GM12892 (cell line): ENCODE data around the gene CPA2.
"Not testable (repeated sequence)": the region's sequence is repeated elsewhere in the genome, so short reads cannot be mapped to it uniquely, and the experiment has no call there.

Experiments used
- DNase-seq: peaks from one replicate; pipeline ENCODE4 v3.0.0; 2011; ENCODE audit not compliant: insufficient read length
- FAIRE-seq: peaks from 2 replicates; lab custom pipeline; 2011; peaks lifted over from hg19 to GRCh38; lab: Jason Lieb, UNC
- POLR2A ChIP-seq: IDR thresholded peaks from 2 replicates; pipeline ENCODE4 v1.6.1; 2011; ENCODE audit warnings: low read depth, low read length, control low read depth
- POLR2AphosphoS5 ChIP-seq: IDR thresholded peaks from 2 replicates; pipeline ENCODE4 v1.6.1; 2011; ENCODE audit warnings: low read depth, low read length, control low read depth
- TAF1 ChIP-seq: IDR thresholded peaks from 2 replicates; pipeline ENCODE4 v1.6.1; 2011; ENCODE audit warnings: low read depth, mild to moderate bottlenecking, control low read depth, low read length, borderline replicate concordance

CPA2 gene

DNA sequence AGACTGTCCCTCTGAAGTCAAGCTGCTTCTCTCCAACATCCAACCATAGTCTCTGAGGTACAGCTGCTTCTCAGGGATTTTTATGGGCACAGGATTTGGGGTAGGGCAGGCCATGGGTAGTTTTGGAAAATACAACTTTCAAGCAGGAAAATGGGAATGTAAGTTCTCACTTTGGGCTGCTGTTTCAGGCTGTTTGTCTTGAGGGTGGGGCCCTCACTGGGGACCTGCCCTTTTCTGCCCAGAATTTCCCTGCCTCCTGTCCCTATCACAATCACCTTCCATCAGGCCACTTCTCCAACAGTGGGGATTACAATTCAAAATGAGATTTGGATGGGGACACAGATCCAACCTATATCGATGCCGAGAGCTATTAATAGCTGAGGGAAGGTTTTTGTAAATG is 34.5 kb upstream of the CPA2 start:
- no peak for TF ChIP-seq POLR2A
- TF ChIP-seq TAF1: no peak
- no peak for TF ChIP-seq POLR2AphosphoS5
- FAIRE-seq: no peak
- DNase-seq: no peak

DNA sequence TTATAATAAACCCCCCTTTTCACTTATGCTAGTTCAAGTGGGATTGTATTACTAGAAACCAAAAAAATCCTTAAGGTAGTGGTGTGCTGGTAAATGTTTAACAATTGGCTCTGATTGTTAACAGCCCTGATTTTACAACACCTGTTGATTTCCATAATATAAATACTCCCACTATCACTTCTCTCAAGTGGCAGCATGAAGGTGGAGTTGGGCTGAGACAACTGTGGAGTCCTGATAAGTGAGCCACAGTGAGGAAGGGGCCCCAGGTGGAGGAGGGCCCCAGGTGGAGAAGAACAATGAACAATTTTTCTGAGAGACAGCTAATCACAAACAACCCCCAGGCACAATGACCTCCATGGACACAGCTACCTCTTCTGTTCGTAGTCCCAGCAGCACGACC is 32.6 kb upstream of the CPA2 start:
- FAIRE-seq: no peak

DNA sequence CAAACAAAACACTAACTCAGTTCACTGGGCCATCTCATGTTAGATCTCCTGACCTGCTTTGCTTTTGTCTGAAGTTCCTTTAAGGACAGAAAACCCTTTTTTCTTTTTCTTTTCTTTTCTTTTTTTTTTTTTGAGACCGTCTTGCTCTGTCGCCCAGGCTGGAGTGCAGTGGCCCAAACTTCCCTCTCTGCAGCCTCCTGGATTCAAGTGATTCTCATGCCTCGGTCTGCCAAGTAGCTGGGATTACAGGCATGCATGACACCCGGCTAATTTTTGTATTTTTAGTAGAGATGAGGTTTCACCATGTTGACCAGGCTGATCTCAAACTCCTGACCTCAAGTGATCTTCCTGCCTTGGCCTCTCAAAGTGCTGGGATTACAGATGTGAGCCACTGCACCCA is 30.3 kb upstream of the CPA2 start:
- FAIRE-seq, DNase-seq: not testable (repeated sequence)

More for the DNA sequence above, 32.6 kb upstream of the CPA2 start:
- no peak for TF ChIP-seq TAF1
- no peak for TF ChIP-seq POLR2AphosphoS5
- TF ChIP-seq POLR2A: no peak
- no peak for DNase-seq

DNA sequence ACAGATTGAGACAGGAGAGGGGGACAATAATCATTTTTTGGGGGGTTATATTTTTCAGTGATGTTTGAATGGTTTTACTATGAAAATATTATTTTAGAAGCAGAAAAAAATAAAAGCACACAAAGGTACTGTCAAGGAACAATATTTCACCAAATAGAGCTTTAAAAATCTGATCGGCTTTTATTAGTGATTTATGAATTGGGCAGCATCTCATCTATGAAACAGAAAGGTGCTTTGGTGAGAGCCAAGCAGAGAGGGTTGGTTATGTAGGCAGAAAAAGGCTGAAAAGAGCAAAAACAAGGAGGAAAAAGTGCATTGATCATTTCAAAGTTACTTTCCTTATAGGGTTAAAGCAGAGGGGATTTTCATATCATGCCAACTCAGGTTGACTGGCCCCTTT is 26.4 kb upstream of the CPA2 start:
- no peak for TF ChIP-seq POLR2AphosphoS5
- no peak for TF ChIP-seq POLR2A
- TF ChIP-seq TAF1: no peak
- FAIRE-seq (no peak), DNase-seq (no peak)

DNA sequence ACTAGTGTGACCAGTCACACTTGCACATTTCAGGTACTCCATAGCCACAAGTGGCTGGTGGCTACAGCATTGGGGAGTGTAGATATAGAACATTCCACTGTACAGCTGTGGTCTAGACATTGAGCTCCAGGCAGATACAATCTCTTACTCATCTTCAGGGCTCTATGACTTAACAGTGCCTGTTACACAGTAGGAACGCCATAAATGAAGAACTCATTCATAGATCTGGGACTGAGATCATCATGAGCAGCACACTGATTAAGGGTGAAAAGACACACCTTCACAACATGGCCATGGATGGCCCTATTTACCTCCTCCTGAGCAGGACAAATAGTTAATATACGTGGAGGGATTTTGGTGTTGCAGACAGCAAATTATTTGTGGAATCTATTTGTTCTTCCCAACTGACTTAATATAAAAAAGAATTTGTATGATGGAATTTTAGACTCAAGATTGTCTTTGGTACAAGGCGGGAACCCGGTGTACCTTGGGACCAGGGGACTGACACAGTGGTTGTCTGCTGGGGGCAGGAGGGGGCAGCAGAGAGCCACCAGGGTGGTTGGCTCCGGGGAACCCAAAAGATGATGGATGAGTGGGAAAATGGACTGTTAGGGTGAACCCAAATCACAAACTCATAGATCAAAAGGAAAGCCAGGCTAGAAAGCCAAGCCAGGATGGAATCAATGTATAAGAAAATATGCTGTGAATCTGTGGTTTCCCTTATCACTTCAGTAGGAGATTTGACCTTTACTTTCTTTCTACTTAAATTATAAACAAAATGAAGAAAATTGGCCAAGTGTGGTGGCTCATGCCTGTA is 24.3 kb upstream of the CPA2 start:
- DNase-seq (peak; percentile 29), FAIRE-seq (peak; percentile 92)
- TF ChIP-seq TAF1 (no peak), POLR2AphosphoS5 (no peak), POLR2A (no peak)

DNA sequence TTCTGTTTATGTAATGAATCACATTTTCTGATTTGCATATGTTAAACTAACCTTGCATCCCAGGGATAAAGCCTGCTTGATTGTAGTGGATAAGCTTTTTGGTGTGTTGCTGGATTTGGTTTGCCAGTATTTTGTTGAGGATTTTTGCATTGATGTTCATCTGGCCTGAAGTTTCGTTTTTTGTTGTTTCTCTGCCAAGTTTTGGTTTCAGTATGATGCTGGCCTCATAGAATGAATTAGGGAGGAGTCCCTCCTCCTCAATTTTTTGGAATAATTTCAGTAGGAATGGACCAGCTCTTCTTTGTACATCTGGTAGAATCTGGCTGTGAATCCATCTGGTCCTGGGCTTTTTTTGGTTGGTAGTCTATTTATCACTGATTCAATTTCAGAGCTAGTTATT is 23.2 kb upstream of the CPA2 start:
- not testable (repeated sequence) for DNase-seq
- peak; percentile 50 for FAIRE-seq

DNA sequence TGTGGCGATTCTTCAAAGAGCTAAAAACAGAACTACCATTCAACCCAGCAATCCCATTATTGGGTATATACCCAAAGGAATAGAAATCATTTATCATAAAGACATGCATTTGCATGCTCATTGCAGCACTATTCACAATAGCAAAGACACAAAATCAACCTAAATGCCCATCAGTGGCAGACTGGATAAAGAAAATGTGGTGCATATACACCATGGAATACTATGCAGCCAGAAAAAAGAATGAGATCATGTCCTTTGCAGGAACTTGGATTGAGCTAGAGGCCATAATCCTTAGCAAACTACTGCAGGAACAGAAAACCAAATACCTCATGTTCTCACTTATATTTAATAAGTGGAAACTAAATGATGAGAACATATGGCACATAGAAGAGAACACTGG is 20.2 kb upstream of the CPA2 start:
- DNase-seq: not testable (repeated sequence)

DNA sequence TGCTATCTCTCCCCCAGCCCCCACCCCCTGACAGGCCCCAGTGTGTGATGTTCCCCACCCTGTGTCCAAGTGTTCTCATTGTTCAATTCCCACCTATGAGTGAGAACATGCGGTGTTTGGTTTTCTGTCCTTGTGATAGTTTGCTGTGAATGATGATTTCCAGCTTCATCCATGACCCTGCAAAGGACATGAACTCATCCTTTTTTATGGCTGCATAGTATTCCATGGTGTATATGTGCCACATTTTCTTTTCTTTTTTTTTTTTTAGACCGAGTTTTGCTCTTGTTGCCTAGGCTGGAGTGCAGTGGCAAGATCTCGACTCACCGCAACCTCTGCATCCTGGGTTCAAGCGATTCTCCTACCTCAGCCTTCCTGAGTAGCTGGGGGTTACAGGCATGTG is 17.8 kb upstream of the CPA2 start:
- not testable (repeated sequence) for DNase-seq, FAIRE-seq

More for the DNA sequence above, 20.2 kb upstream of the CPA2 start:
- FAIRE-seq: not testable (repeated sequence)

DNA sequence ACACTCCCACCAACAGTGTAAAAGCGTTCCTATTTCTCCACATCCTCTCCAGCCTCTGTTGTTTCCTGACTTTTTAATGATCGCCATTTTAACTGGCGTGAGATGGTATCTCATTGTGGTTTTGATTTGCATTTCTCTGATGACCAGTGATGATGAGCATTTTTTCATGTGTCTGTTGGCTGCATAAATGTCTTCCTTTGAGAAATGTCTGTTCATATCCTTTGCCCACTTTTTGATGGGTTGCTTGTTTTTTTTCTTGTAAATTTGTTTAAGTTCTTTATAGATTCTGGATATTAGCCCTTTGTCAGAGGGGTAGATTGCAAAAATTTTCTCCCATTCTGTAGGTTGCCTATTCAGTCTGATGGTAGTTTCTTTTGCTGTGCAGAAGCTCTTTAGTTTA is 17.0 kb upstream of the CPA2 start:
- DNase-seq, FAIRE-seq: not testable (repeated sequence)

DNA sequence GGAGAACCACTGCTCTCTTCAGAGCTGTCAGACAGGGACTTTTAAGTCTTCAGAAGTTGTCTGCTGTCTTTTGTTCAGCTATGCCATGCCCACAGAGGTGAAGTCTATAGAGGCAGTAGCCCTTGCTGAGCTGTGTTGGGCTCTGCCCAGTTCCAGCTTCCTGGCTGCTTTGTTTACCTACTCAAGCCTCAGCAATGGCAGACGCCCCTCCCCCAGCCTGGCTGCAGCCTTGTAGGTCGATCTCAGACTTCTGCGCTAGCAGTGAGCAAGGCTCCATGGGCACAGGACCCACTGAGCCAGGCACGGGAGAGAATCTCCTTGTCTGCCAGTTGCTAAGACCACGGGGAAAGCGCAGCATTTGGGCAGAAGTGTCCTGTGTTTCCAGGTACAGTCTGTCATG is 12.1 kb upstream of the CPA2 start:
- DNase-seq (no peak), FAIRE-seq (no peak)
- TF ChIP-seq POLR2A: no peak

DNA sequence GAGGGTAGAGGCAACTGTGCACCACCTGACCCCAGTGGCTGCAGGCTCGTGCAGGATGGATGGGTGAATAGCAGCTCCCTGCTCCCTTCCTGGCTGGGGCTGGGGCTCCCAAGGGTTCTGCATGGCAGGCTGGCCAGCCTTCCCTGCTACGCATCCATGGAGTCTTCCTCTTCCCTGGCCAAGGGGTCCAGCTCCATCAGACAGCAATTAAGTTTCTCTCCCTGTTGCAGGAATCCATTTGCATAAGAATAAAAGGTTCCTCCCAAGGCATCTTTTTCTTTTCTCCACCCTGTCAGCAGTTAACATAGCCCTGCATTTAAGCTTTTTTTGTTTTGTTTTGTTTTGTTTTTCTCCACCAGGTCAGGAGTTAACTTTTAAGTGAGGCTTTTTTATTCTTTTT is 10.0 kb upstream of the CPA2 start:
- TF ChIP-seq TAF1 (no peak), POLR2A (no peak), POLR2AphosphoS5 (no peak)
- DNase-seq (no peak), FAIRE-seq (no peak)

DNA sequence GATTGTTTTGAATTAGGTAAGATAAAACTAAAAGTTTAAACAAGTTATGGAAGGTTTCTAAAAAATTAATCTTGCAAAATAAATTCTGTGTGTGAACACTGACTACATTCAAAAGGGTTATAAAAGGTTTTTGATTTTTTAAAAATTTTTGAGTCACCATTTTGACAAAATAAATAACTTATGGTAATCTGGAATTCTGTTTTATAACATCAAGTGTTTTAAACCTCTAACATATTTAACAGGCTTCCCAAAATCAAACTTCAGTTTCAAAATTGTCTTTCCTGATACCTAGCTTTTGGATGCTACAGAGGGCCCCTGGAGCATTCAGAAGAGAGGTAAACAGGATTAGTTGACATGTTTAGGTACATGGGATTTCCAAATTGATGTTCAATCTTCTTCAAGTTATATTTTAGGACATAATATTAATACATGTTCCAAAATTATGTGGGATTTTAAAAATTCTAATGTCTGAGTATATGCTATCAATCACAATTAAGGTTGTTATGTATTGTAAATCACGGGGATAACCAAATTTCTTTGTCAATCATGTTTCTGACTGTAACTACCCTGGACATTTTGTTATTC is 8.1 kb upstream of the CPA2 start:
- no peak for TF ChIP-seq POLR2AphosphoS5
- TF ChIP-seq POLR2A: no peak
- TF ChIP-seq TAF1: no peak
- DNase-seq (no peak), FAIRE-seq (no peak)

DNA sequence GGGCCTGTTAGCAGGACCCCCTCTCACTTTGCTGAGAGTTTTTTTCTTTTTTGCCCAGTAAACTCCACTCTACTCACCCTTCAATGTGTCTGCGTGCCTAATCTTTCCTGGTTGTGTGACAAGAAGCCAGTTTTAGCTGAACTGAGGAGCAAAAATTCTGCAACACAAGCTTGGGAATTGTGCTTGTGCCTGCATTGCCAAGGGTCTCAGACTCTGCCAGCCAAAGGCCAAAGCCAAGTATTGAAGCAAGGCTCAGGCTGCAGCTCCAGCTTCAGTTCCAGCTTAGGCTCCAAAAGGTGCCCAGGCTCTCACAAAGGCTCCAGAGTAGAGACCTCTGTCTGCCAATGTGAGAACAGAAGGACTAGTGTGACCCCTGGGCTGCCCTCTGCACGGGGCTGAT is 4.2 kb upstream of the CPA2 start:
- FAIRE-seq: no peak

More for the DNA sequence above, 4.2 kb upstream of the CPA2 start:
- DNase-seq: no peak
- TF ChIP-seq TAF1 (no peak), POLR2A (no peak), POLR2AphosphoS5 (no peak)
